Keratinocyte (primary cell): Measurements from ENCODE around the gene ECI1. TPM values are rescaled to one million over a fixed set of nuclear protein-coding genes. Genes with fewer than 3 reads are reported as not detected.

Experiments used
- DNase-seq: peaks from one replicate; pipeline ENCODE4 v3.0.0-alpha.2; 2011; ENCODE audit warnings: low read depth, missing footprints, low spot score
- FAIRE-seq: peaks from 2 replicates; lab custom pipeline; 2011; peaks lifted over from hg19 to GRCh38; lab: Jason Lieb, UNC
- H2AFZ ChIP-seq: 2 replicates; pipeline ENCODE4 v1.6.0; 2012; ENCODE audit warnings: low read length, control low read depth, inconsistent platforms; ENCODE audit not compliant: control insufficient read depth
- H3K27ac ChIP-seq: 2 replicates; pipeline ENCODE4 v1.5.1; 2011; ENCODE audit warnings: low read length; ENCODE audit not compliant: control insufficient read depth, insufficient read depth
- H3K27me3 ChIP-seq: 3 replicates; pipeline ENCODE4 v1.6.0; 2011; ENCODE audit warnings: low read length; ENCODE audit not compliant: control insufficient read depth, insufficient read depth; ENCODE audit errors: extremely low read depth
- H3K36me3 ChIP-seq, 2 experiments: 2 replicates in 1 of 2; 3 replicates in 1 of 2; pipeline ENCODE4 v1.5.1; 2011; ENCODE audit warnings: low read length in 2 of 2, mild to moderate bottlenecking in 1 of 2; ENCODE audit not compliant: control insufficient read depth in 2 of 2, insufficient read depth in 2 of 2; ENCODE audit errors: extremely low read depth in 1 of 2
- H3K4me1 ChIP-seq: 3 replicates; pipeline ENCODE4 v1.5.1; 2011; ENCODE audit warnings: low read length; ENCODE audit not compliant: control insufficient read depth, insufficient read depth; ENCODE audit errors: extremely low read depth
- H3K4me2 ChIP-seq: 3 replicates; pipeline ENCODE4 v1.6.0; 2011; ENCODE audit warnings: low read depth, low read length; ENCODE audit not compliant: control insufficient read depth, insufficient read depth; ENCODE audit errors: extremely low read depth
- H3K4me3 ChIP-seq, 3 experiments: fragments of 200-600 bp in 1 of 3; sonication (generic) in 1 of 3; 2 replicates in 2 of 3; 3 replicates in 1 of 3; pipeline ENCODE4 v1.5.1; 2011 to 2016; ENCODE audit warnings: low read length in 3 of 3, mild to moderate bottlenecking in 3 of 3, control low read depth in 2 of 3, inconsistent platforms in 1 of 3, low read depth in 1 of 3, mixed read lengths in 1 of 3, mixed run types in 1 of 3, moderate library complexity in 1 of 3; ENCODE audit not compliant: control insufficient read depth in 2 of 3, insufficient read depth in 2 of 3; ENCODE audit errors: extremely low read depth in 1 of 3
- H3K79me2 ChIP-seq: 2 replicates; pipeline ENCODE4 v1.6.0; 2012; ENCODE audit warnings: low read length; ENCODE audit not compliant: control insufficient read depth, insufficient read depth
- H3K9ac ChIP-seq: 3 replicates; pipeline ENCODE4 v1.6.0; 2011; ENCODE audit warnings: low read length; ENCODE audit not compliant: control insufficient read depth, insufficient read depth; ENCODE audit errors: extremely low read depth
- H3K9me1 ChIP-seq: 3 replicates; pipeline ENCODE4 v1.6.0; 2011; ENCODE audit warnings: low read length; ENCODE audit not compliant: control insufficient read depth, insufficient read depth; ENCODE audit errors: extremely low read depth
- H3K9me3 ChIP-seq: 2 replicates; pipeline ENCODE4 v1.5.1; 2012; ENCODE audit warnings: low read depth, low read length; ENCODE audit not compliant: control insufficient read depth
- H4K20me1 ChIP-seq: 3 replicates; pipeline ENCODE4 v1.6.0; 2011; ENCODE audit warnings: low read length; ENCODE audit not compliant: control insufficient read depth, insufficient read depth; ENCODE audit errors: extremely low read depth
- EZH2 ChIP-seq: IDR thresholded peaks from one replicate; pipeline ENCODE4 v1.6.1; 2012; ENCODE audit warnings: inconsistent platforms, mild to moderate bottlenecking, low read length, moderate library complexity
- dilution Hi-C: fragments of 300-500 bp; cut with MboI; formaldehyde crosslinking; loops from one replicate; pipeline ENCODE4 v1.7.0; 2020; ENCODE audit warnings: low sequenced_read_pairs; ENCODE audit not compliant: extremely low pct_ligation_motif_present
- polyA plus RNA-seq, 5 experiments: library from polyadenylated mRNA; depleted of rRNA in 3 of 5; stranded (reverse) in 3 of 5; stranded (forward) in 1 of 5; unstranded in 1 of 5; fragments of >200 nt; gene quantifications; 1 replicate in 1 of 5; 2 replicates in 3 of 5; 3 replicates in 1 of 5; pipeline versions ENCODE4 v1.2.1 to v1.2.3, GENCODE V29; 2011 to 2012; ENCODE audit warnings: missing spikeins in 2 of 5, low read depth in 1 of 5, low replicate concordance in 1 of 5
- TF ChIP-seq, protein P1 (sequence below), 3 experiments: IDR thresholded peaks in 1 of 3; conservative IDR thresholded peaks in 1 of 3; optimal IDR thresholded peaks in 1 of 3; 2 replicates in 2 of 3; 3 replicates in 1 of 3; pipeline versions ENCODE3 to v1.5.1; 2011; ENCODE audit warnings: low read length in 3 of 3, mild to moderate bottlenecking in 3 of 3, moderate library complexity in 2 of 3, control low read depth in 1 of 3, inconsistent platforms in 1 of 3; ENCODE audit not compliant: insufficient read depth in 2 of 3; ENCODE audit errors: extremely low read depth in 1 of 3

The ECI1 gene
- polyA plus RNA-seq, 1 donor (not counting 4 experiments of a cell fraction or from before 2014, with no cell fraction given), result 19.7 TPM

DNA sequence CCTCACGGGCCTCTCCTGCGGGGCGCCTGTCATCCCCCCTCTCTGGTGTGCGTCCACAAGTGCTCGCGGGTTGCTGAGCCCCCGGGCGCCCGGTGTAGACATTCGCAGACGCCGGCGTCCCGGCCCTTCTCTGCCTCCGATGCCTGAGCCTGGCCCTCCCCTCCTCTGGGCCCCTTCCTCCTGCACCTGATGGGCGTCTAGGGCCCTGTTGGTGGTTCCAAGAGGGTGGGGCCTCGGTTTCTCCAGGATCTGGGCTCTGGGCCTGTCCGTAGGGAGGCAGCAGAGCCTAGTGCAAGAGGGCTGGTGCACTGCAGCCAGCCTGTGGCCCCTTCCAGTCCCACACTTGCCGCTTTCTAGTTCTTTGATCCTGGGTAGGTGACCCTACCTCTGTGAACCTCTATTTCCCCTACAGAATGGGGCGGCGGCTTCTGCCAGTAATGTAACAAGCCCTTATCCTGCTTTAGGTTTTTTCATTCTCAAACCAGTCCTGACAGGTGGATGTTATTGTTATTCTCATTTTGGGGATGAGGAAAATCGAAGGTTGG, 27.4 kb downstream of the ECI1 start:
- H2AFZ ChIP-seq, result peak overlapping the region; percentile 63
- dilution Hi-C loops, result no loop called here
- H3K4me3 ChIP-seq, result peak overlapping the region; percentile 73 to 98 (median 96)
- no peaks in the 10 kb centered on the region for H4K20me1 ChIP-seq
- peak overlapping the region; percentile 72 for H3K4me2 ChIP-seq
- DNase-seq (no peak), FAIRE-seq (no peak)
- TF ChIP-seq, protein P1, sequence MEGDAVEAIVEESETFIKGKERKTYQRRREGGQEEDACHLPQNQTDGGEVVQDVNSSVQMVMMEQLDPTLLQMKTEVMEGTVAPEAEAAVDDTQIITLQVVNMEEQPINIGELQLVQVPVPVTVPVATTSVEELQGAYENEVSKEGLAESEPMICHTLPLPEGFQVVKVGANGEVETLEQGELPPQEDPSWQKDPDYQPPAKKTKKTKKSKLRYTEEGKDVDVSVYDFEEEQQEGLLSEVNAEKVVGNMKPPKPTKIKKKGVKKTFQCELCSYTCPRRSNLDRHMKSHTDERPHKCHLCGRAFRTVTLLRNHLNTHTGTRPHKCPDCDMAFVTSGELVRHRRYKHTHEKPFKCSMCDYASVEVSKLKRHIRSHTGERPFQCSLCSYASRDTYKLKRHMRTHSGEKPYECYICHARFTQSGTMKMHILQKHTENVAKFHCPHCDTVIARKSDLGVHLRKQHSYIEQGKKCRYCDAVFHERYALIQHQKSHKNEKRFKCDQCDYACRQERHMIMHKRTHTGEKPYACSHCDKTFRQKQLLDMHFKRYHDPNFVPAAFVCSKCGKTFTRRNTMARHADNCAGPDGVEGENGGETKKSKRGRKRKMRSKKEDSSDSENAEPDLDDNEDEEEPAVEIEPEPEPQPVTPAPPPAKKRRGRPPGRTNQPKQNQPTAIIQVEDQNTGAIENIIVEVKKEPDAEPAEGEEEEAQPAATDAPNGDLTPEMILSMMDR (optimal IDR thresholded peaks at IDR 0.05 in 1 of 3, IDR thresholded peaks at IDR 0.05 in 1 of 3, conservative IDR thresholded peaks at IDR 0.05 in 1 of 3; ENCODE audit: extremely low read depth in 1 of 3, insufficient read depth in 2 of 3, low read length in 3 of 3), result peak in 2 of 3 experiments; percentile 44 to 57
- TF ChIP-seq EZH2, result no peak
- peak overlapping the region; percentile 73 for H3K27ac ChIP-seq
- H3K9ac ChIP-seq, result peak overlapping the region; percentile 89
- H3K27me3 ChIP-seq, result no peaks in the 10 kb centered on the region
- H3K4me1 ChIP-seq, result peaks cover 12% of the 10 kb centered on the region
- H3K9me1 ChIP-seq, result no peaks in the 10 kb centered on the region
- peaks cover 46% of the 10 kb centered on the region for H3K79me2 ChIP-seq
- H3K9me3 ChIP-seq, result no peaks in the 10 kb centered on the region
- peaks cover 5 to 12% of the 10 kb centered on the region in 2 experiments for H3K36me3 ChIP-seq

DNA sequence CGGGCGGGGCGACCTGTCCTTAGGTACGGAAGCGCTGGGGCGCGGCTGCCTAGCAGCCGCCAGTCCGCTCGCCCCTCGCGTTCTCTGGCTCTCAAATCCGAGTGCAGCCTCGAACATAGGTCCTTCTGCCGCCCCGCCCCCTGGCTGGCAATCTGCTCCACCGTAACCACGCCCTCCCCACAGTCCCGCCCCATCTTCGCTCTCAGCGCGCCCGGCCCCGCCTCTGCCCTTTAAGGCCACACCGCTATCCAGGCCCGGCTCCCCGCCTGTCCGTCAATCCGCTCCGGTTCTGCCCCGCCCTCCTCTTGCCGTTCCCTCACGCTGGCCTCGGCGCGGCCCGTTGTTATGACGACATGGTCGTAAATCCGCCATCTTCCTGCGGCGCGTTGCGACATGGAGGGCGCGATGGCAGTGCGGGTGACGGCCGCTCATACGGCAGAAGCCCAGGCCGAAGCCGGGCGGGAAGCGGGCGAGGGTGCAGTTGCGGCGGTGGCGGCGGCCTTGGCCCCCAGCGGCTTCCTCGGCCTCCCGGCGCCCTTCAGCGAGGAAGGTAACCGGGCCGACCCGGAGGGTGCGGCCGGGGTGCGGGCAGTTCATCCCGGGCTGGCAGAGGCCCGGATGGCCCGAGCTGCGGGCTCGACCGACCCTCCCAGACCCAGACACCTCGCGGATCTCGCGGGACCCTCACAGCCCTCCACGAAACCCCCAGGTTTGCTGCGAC, 28.0 kb downstream of the ECI1 start, which contains the start of gene E4F1:
E4F1 (plus strand) TSS at position 371 of the 721 bp plus-strand sequence; CDS start at position 394, 23 bp downstream.
- Histone ChIP-seq H3K27me3 (no peaks in the 10 kb centered on the region), H3K4me1 (peaks cover 12% of the 10 kb centered on the region), H3K36me3 (peaks cover 0 to 5% of the 10 kb centered on the region in 2 experiments), H3K9me1 (no peaks in the 10 kb centered on the region), H3K4me2 (peak within 1 kb of the TSS; percentile 78), H3K9me3 (no peaks in the 10 kb centered on the region), H2AFZ (peak within 1 kb of the TSS; percentile 89), H3K27ac (peak within 1 kb of the TSS; percentile 73), H4K20me1 (no peaks in the 10 kb centered on the region), H3K79me2 (peaks cover 42% of the 10 kb centered on the region), H3K9ac (peak within 1 kb of the TSS; percentile 89), H3K4me3 (peak within 1 kb of the TSS; percentile 73 to 98 (median 96))
- TF ChIP-seq, protein P1 (optimal IDR thresholded peaks at IDR 0.05 in 1 of 3, IDR thresholded peaks at IDR 0.05 in 1 of 3, conservative IDR thresholded peaks at IDR 0.05 in 1 of 3; ENCODE audit: extremely low read depth in 1 of 3, insufficient read depth in 2 of 3, low read length in 3 of 3), result no peak
- no peak for TF ChIP-seq EZH2
- DNase-seq, result peak; percentile 97
- no peak for FAIRE-seq
- dilution Hi-C loops, result no loop called here
